ENCODE measurements around the gene TK1. TPM values are rescaled to one million over a fixed set of nuclear protein-coding genes. Genes with fewer than 3 reads are reported as not detected.

TK1 gene
- total RNA-seq, 1 experiment from 2014 or later = 72.5 TPM

- H3K27ac Mint-ChIP-seq = peak overlapping the region; percentile 68
- POLR2A ChIA-PET = interaction anchor here (1.2 kb wide), 1 partner anchor 38 kb away, joined by 3 read pairs; the partner anchor contains the start of genes AFMID and TK1
These were observed 38.4 kb upstream of the TK1 start for GRCh38 chr17:78225088-78225865.

More at GRCh38 chr17:78225088-78225865, 38.4 kb upstream of the TK1 start:
- H3K4me1 Mint-ChIP-seq = no peaks in the 10 kb centered on the region; the same call in 1 of the 2 replicates
- CTCF ChIA-PET = interaction anchor here (1.0 to 2.8 kb wide), 5 partner anchors 24 to 333 kb away, joined by 3 to 18 read pairs (median 4); partner anchors contain the start of gene TK1
- H3K4me3 Mint-ChIP-seq = no peak overlapping the region
- H3K9me3 Mint-ChIP-seq = no peaks in the 10 kb centered on the region
- DNase-seq (ENCODE audit: low spot score) (no peak), ATAC-seq (no peak)
- H3K27me3 Mint-ChIP-seq (ENCODE audit: low read depth) = peaks cover 5% of the 10 kb centered on the region
- TF ChIP-seq, protein P1, sequence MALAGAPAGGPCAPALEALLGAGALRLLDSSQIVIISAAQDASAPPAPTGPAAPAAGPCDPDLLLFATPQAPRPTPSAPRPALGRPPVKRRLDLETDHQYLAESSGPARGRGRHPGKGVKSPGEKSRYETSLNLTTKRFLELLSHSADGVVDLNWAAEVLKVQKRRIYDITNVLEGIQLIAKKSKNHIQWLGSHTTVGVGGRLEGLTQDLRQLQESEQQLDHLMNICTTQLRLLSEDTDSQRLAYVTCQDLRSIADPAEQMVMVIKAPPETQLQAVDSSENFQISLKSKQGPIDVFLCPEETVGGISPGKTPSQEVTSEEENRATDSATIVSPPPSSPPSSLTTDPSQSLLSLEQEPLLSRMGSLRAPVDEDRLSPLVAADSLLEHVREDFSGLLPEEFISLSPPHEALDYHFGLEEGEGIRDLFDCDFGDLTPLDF (CRISPR knock-in tag; IDR thresholded peaks at IDR 0.05) = no peak
- TF ChIP-seq, protein P2, sequence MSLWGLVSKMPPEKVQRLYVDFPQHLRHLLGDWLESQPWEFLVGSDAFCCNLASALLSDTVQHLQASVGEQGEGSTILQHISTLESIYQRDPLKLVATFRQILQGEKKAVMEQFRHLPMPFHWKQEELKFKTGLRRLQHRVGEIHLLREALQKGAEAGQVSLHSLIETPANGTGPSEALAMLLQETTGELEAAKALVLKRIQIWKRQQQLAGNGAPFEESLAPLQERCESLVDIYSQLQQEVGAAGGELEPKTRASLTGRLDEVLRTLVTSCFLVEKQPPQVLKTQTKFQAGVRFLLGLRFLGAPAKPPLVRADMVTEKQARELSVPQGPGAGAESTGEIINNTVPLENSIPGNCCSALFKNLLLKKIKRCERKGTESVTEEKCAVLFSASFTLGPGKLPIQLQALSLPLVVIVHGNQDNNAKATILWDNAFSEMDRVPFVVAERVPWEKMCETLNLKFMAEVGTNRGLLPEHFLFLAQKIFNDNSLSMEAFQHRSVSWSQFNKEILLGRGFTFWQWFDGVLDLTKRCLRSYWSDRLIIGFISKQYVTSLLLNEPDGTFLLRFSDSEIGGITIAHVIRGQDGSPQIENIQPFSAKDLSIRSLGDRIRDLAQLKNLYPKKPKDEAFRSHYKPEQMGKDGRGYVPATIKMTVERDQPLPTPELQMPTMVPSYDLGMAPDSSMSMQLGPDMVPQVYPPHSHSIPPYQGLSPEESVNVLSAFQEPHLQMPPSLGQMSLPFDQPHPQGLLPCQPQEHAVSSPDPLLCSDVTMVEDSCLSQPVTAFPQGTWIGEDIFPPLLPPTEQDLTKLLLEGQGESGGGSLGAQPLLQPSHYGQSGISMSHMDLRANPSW (CRISPR knock-in tag; conservative IDR thresholded peaks at IDR 0.05; ENCODE audit: low read depth) = no peak
- TF ChIP-seq FOXP4 (CRISPR knock-in tag; IDR thresholded peaks at IDR 0.05) (no peak), NR3C1 (CRISPR knock-in tag; conservative IDR thresholded peaks at IDR 0.05; ENCODE audit: low read depth) (no peak), RORB (CRISPR knock-in tag; IDR thresholded peaks at IDR 0.05) (no peak), CREM (CRISPR knock-in tag; IDR thresholded peaks at IDR 0.05) (no peak), JUN (CRISPR knock-in tag; IDR thresholded peaks at IDR 0.05) (no peak), NFE2L1 (CRISPR knock-in tag; IDR thresholded peaks at IDR 0.05) (no peak), MYBL2 (CRISPR knock-in tag; IDR thresholded peaks at IDR 0.05) (no peak), FOXK1 (CRISPR knock-in tag; IDR thresholded peaks at IDR 0.05) (no peak)
- TF ChIP-seq, protein P3, sequence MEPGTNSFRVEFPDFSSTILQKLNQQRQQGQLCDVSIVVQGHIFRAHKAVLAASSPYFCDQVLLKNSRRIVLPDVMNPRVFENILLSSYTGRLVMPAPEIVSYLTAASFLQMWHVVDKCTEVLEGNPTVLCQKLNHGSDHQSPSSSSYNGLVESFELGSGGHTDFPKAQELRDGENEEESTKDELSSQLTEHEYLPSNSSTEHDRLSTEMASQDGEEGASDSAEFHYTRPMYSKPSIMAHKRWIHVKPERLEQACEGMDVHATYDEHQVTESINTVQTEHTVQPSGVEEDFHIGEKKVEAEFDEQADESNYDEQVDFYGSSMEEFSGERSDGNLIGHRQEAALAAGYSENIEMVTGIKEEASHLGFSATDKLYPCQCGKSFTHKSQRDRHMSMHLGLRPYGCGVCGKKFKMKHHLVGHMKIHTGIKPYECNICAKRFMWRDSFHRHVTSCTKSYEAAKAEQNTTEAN (CRISPR knock-in tag; IDR thresholded peaks at IDR 0.05) = no peak
- TF ChIP-seq, protein P4, sequence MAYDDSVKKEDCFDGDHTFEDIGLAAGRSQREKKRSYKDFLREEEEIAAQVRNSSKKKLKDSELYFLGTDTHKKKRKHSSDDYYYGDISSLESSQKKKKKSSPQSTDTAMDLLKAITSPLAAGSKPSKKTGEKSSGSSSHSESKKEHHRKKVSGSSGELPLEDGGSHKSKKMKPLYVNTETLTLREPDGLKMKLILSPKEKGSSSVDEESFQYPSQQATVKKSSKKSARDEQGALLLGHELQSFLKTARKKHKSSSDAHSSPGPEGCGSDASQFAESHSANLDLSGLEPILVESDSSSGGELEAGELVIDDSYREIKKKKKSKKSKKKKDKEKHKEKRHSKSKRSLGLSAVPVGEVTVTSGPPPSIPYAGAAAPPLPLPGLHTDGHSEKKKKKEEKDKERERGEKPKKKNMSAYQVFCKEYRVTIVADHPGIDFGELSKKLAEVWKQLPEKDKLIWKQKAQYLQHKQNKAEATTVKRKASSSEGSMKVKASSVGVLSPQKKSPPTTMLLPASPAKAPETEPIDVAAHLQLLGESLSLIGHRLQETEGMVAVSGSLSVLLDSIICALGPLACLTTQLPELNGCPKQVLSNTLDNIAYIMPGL (CRISPR knock-in tag; IDR thresholded peaks at IDR 0.05) = no peak
- TF ChIP-seq, protein P5, sequence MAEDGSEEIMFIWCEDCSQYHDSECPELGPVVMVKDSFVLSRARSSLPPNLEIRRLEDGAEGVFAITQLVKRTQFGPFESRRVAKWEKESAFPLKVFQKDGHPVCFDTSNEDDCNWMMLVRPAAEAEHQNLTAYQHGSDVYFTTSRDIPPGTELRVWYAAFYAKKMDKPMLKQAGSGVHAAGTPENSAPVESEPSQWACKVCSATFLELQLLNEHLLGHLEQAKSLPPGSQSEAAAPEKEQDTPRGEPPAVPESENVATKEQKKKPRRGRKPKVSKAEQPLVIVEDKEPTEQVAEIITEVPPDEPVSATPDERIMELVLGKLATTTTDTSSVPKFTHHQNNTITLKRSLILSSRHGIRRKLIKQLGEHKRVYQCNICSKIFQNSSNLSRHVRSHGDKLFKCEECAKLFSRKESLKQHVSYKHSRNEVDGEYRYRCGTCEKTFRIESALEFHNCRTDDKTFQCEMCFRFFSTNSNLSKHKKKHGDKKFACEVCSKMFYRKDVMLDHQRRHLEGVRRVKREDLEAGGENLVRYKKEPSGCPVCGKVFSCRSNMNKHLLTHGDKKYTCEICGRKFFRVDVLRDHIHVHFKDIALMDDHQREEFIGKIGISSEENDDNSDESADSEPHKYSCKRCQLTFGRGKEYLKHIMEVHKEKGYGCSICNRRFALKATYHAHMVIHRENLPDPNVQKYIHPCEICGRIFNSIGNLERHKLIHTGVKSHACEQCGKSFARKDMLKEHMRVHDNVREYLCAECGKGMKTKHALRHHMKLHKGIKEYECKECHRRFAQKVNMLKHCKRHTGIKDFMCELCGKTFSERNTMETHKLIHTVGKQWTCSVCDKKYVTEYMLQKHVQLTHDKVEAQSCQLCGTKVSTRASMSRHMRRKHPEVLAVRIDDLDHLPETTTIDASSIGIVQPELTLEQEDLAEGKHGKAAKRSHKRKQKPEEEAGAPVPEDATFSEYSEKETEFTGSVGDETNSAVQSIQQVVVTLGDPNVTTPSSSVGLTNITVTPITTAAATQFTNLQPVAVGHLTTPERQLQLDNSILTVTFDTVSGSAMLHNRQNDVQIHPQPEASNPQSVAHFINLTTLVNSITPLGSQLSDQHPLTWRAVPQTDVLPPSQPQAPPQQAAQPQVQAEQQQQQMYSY (CRISPR knock-in tag; IDR thresholded peaks at IDR 0.05) = no peak
- TF ChIP-seq, protein P6, sequence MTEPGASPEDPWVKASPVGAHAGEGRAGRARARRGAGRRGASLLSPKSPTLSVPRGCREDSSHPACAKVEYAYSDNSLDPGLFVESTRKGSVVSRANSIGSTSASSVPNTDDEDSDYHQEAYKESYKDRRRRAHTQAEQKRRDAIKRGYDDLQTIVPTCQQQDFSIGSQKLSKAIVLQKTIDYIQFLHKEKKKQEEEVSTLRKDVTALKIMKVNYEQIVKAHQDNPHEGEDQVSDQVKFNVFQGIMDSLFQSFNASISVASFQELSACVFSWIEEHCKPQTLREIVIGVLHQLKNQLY (CRISPR knock-in tag; IDR thresholded peaks at IDR 0.05) = no peak
- peaks cover 32% of the 10 kb centered on the region for H3K36me3 Mint-ChIP-seq

All from WTC11 (cell line).